OCI-LY1 (cell line): ENCODE data around the gene P2RY12.

Experiments
- H2AFZ ChIP-seq: fragments of 200-600 bp; sonication (generic), shearing (Covaris generic); 2 replicates; pipeline ENCODE4 v1.6.0; 2014; ENCODE audit warnings: antibody characterized with exemption, mild to moderate bottlenecking, low read length
- H3F3A ChIP-seq: fragments of 200-600 bp; sonication (generic), shearing (Covaris generic); 2 replicates; pipeline ENCODE4 v1.6.0; 2014; ENCODE audit warnings: mild to moderate bottlenecking, antibody characterized with exemption, low read length, moderate library complexity; ENCODE audit not compliant: insufficient read depth
- H3K27ac ChIP-seq: fragments of 200-600 bp; sonication (generic); 2 replicates; pipeline ENCODE4 v1.5.1; 2014; ENCODE audit warnings: low read length, mixed run types, mild to moderate bottlenecking, low read depth; ENCODE audit not compliant: poor library complexity, severe bottlenecking
- H3K27me3 ChIP-seq: fragments of 200-600 bp; sonication (generic); 2 replicates; pipeline ENCODE4 v1.6.0; 2014; ENCODE audit warnings: antibody characterized with exemption, mild to moderate bottlenecking, low read length, moderate library complexity; ENCODE audit not compliant: insufficient read depth
- H3K36me3 ChIP-seq: fragments of 200-600 bp; sonication (generic); 2 replicates; pipeline ENCODE4 v1.6.1; 2014; ENCODE audit warnings: mild to moderate bottlenecking, antibody characterized with exemption, low read length, moderate library complexity, mixed read lengths; ENCODE audit not compliant: insufficient read depth
- H3K4me1 ChIP-seq: fragments of 200-600 bp; sonication (generic); 2 replicates; pipeline ENCODE4 v1.5.1; 2014; ENCODE audit warnings: mild to moderate bottlenecking, low read length, moderate library complexity; ENCODE audit not compliant: insufficient read depth, severe bottlenecking
- H3K4me2 ChIP-seq: fragments of 200-600 bp; sonication (generic), shearing (Covaris generic); 2 replicates; pipeline ENCODE4 v1.6.1; 2014; ENCODE audit warnings: low read length
- H3K4me3 ChIP-seq: fragments of 200-600 bp; sonication (generic); 2 replicates; pipeline ENCODE4 v1.5.1; 2014; ENCODE audit warnings: low read length, low read depth, mild to moderate bottlenecking, mixed read lengths; ENCODE audit not compliant: poor library complexity, severe bottlenecking
- H3K79me2 ChIP-seq: fragments of 200-600 bp; shearing (Covaris generic); 2 replicates; pipeline ENCODE4 v1.6.1; 2016; ENCODE audit warnings: mixed run types, low read length, mixed read lengths; ENCODE audit not compliant: insufficient read depth
- H3K9ac ChIP-seq: fragments of 200-600 bp; sonication (generic), shearing (Covaris generic); 2 replicates; pipeline ENCODE4 v1.6.1; 2014; ENCODE audit warnings: mild to moderate bottlenecking, low read length, mixed read lengths
- H3K9me2 ChIP-seq: fragments of 200-600 bp; sonication (generic), shearing (Covaris generic); 2 replicates; pipeline ENCODE4 v1.6.1; 2014; ENCODE audit warnings: low read depth, mild to moderate bottlenecking, low read length, mixed read lengths
- H3K9me3 ChIP-seq: fragments of 200-600 bp; shearing (Covaris generic); 2 replicates; pipeline ENCODE4 v1.6.1; 2014; ENCODE audit warnings: low read length, mixed read lengths
- H4K20me1 ChIP-seq: fragments of 200-600 bp; sonication (generic), shearing (Covaris generic); 2 replicates; pipeline ENCODE4 v1.6.0; 2016; ENCODE audit warnings: mild to moderate bottlenecking, low read length; ENCODE audit not compliant: insufficient read depth
- CTCF ChIP-seq: fragments of 200-600 bp; sonication (generic), shearing (Covaris generic); IDR thresholded peaks from 2 replicates; pipeline ENCODE4 v1.5.1; 2017; ENCODE audit warnings: mild to moderate bottlenecking, antibody characterized with exemption, low read length, moderate library complexity, mixed read lengths
- EZH2 ChIP-seq: fragments of 200-600 bp; sonication (generic), shearing (Covaris generic); IDR thresholded peaks from 2 replicates; pipeline ENCODE4 v1.8.0; 2017; ENCODE audit warnings: borderline replicate concordance, mixed run types, mild to moderate bottlenecking, antibody characterized with exemption, low read length, moderate library complexity, mixed read lengths

The P2RY12 gene

DNA sequence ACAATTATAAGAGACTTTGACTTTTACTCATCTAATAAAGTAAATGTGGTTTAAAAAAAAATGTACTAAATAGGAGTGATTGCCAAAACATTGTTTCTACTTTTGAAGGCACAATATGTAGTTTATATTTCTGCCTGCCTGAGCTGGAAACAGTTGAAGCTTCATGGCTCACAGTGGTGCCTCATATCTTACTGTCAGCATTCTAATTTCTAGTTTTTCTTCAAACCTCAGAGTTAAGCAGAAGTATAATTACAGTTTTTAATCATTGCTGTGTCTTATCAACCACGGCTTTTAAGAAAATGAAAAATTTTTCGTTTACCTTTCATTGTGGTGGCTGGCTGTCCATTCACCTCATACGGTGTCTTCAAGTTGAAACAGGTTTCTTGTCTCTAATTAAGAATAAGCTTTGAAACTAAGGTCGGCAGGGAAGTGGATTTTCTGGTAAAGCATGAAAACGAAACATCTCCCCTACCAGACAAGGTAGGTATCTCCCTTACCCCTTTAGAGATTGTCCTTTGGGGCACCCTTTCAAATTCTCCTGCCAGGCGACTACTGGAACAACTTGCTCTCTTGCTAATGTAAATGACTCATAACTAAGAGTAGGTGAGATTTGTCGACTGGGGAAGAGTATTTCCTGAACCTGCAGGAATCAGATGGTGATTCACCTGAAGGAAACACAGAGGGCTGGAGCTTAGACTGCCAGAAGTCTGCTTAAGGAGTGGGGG is 68.1 kb downstream of the P2RY12 start, which contains the start of gene GPR87:
GPR87 (minus strand) TSS at position 554 of the 725 bp plus-strand sequence. CDS start 16,720 bp downstream, outside the sequence.
- H3F3A ChIP-seq = no peaks in the 10 kb centered on the region
- no peaks in the 10 kb centered on the region for H3K79me2 ChIP-seq
- H3K36me3 ChIP-seq = no peaks in the 10 kb centered on the region
- H3K4me2 ChIP-seq = no peak within 1 kb of the TSS
- no peak within 1 kb of the TSS for H3K4me3 ChIP-seq
- H3K27me3 ChIP-seq = no peaks in the 10 kb centered on the region
- no peak within 1 kb of the TSS for H3K9ac ChIP-seq
- no peak within 1 kb of the TSS for H2AFZ ChIP-seq
- no peaks in the 10 kb centered on the region for H3K9me3 ChIP-seq
- no peaks in the 10 kb centered on the region for H3K9me2 ChIP-seq
- no peak within 1 kb of the TSS for H3K27ac ChIP-seq
- no peak for TF ChIP-seq CTCF
- TF ChIP-seq EZH2 = no peak
- no peaks in the 10 kb centered on the region for H4K20me1 ChIP-seq
- no peaks in the 10 kb centered on the region for H3K4me1 ChIP-seq

DNA sequence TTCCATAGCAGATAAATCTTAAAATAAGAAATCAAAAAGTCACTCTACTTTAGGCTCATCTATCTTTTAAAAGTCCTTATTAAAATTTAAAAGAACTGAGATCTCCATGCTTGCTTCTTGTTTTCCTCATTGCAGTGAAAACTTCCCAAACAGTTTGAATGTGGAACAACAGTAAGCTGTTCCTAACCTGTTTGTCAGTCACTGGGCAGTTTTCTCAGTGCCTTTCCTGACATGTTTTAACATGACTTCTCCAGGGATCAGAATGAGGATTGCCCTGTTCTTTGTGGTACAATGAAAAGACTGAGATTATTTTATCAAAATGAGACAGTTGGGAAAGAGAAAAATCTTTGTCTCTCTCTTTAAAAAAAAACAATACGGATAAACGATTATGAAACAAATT is 68.7 kb downstream of the P2RY12 start:
- H3K27ac ChIP-seq = no peak overlapping the region
- H3K79me2 ChIP-seq = no peaks in the 10 kb centered on the region
- TF ChIP-seq CTCF = no peak
- TF ChIP-seq EZH2 = no peak
- H3K9me3 ChIP-seq = no peaks in the 10 kb centered on the region
- no peaks in the 10 kb centered on the region for H3K9me2 ChIP-seq
- H2AFZ ChIP-seq = no peak overlapping the region
- no peaks in the 10 kb centered on the region for H3K27me3 ChIP-seq
- no peaks in the 10 kb centered on the region for H3F3A ChIP-seq
- H3K36me3 ChIP-seq = no peaks in the 10 kb centered on the region
- no peak overlapping the region for H3K4me3 ChIP-seq
- no peak overlapping the region for H3K4me2 ChIP-seq
- H3K4me1 ChIP-seq = no peaks in the 10 kb centered on the region
- H4K20me1 ChIP-seq = no peaks in the 10 kb centered on the region
- no peak overlapping the region for H3K9ac ChIP-seq

DNA sequence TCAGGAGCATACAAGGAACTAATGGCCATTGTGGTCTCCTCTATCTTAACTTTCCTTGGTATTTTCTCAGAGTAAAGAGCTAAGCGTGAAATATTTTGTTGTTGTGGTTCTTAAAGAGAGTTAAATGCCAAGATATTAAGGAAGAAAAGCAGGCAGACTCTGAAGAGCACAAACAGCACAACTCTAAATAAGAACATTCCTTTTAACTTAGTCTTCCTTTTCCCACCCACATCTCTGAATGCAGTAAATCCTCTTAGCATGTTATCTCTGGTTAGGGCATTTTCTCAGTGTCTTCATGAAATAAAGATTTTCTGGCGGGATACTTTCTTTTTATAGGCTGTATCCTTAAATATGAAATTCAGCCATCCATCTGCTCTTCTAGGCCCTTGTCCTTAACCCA is 69.4 kb downstream of the P2RY12 start:
- no peak for TF ChIP-seq EZH2
- TF ChIP-seq CTCF = no peak
- Histone ChIP-seq H3K79me2 (no peaks in the 10 kb centered on the region), H3K27ac (no peak overlapping the region), H3K4me2 (no peak overlapping the region), H3K9ac (no peak overlapping the region), H3K36me3 (no peaks in the 10 kb centered on the region), H3F3A (no peaks in the 10 kb centered on the region), H3K27me3 (no peaks in the 10 kb centered on the region), H2AFZ (no peak overlapping the region), H4K20me1 (no peaks in the 10 kb centered on the region), H3K4me3 (no peak overlapping the region), H3K9me3 (no peaks in the 10 kb centered on the region), H3K9me2 (no peaks in the 10 kb centered on the region), H3K4me1 (no peaks in the 10 kb centered on the region)
